ENCODE results near the gene ADORA2A.

ADORA2A gene

GRCh38 chr22:24440270-24440717 lies 12.9 kb downstream of the ADORA2A start:
- no peak overlapping the region for H2AFZ ChIP-seq (ENCODE audit: low read depth)
- H3K4me3 ChIP-seq (IDR thresholded peaks at IDR 0.05; ENCODE audit: insufficient read depth, low read depth, low read length), result no peak overlapping the region
- no peaks in the 10 kb centered on the region for H4K20me1 ChIP-seq (ENCODE audit: insufficient read depth)
- H3K27ac ChIP-seq, result no peak overlapping the region
- no peaks in the 10 kb centered on the region for H3K27me3 ChIP-seq (ENCODE audit: insufficient read depth, low read depth)
- H3K36me3 ChIP-seq (ENCODE audit: insufficient read depth), result no peaks in the 10 kb centered on the region
- no peak for TF ChIP-seq CTCF (conservative IDR thresholded peaks at IDR 0.05; ENCODE audit: low read depth, low read length)
- no peak overlapping the region for H3K4me2 ChIP-seq
- no peak overlapping the region for H3K9ac ChIP-seq
- peaks cover 33% of the 10 kb centered on the region for H3K79me2 ChIP-seq (ENCODE audit: insufficient read depth, low read depth)
- H3K4me1 ChIP-seq (ENCODE audit: low read depth, poor library complexity, severe bottlenecking), result peaks cover 33% of the 10 kb centered on the region

GRCh38 chr22:24440718-24441405 lies 13.5 kb downstream of the ADORA2A start:
- TF ChIP-seq CTCF (conservative IDR thresholded peaks at IDR 0.05; ENCODE audit: low read depth, low read length), result no peak
- Histone ChIP-seq H3K9ac (no peak overlapping the region), H3K36me3 (ENCODE audit: insufficient read depth) (no peaks in the 10 kb centered on the region), H3K4me3 (IDR thresholded peaks at IDR 0.05; ENCODE audit: insufficient read depth, low read depth, low read length) (no peak overlapping the region), H4K20me1 (ENCODE audit: insufficient read depth) (no peaks in the 10 kb centered on the region), H3K27me3 (ENCODE audit: insufficient read depth, low read depth) (no peaks in the 10 kb centered on the region), H2AFZ (ENCODE audit: low read depth) (no peak overlapping the region), H3K4me1 (ENCODE audit: low read depth, poor library complexity, severe bottlenecking) (peaks cover 28% of the 10 kb centered on the region), H3K4me2 (no peak overlapping the region), H3K79me2 (ENCODE audit: insufficient read depth, low read depth) (peaks cover 28% of the 10 kb centered on the region), H3K27ac (no peak overlapping the region)

- no peak overlapping the region for H2AFZ ChIP-seq (ENCODE audit: low read depth)
- no peak overlapping the region for H3K4me2 ChIP-seq
- no peak for TF ChIP-seq CTCF (conservative IDR thresholded peaks at IDR 0.05; ENCODE audit: low read depth, low read length)
- no peak overlapping the region for H3K9ac ChIP-seq
- no peak overlapping the region for H3K4me3 ChIP-seq (IDR thresholded peaks at IDR 0.05; ENCODE audit: insufficient read depth, low read depth, low read length)
- peaks cover 19% of the 10 kb centered on the region; the same call in 1 of the 2 replicates for H3K79me2 ChIP-seq (ENCODE audit: insufficient read depth, low read depth)
- H3K27me3 ChIP-seq (ENCODE audit: insufficient read depth, low read depth), result no peaks in the 10 kb centered on the region
- no peak overlapping the region; the same call in 1 of the 2 replicates for H3K27ac ChIP-seq
- peaks cover 19% of the 10 kb centered on the region for H3K4me1 ChIP-seq (ENCODE audit: low read depth, poor library complexity, severe bottlenecking)
- no peaks in the 10 kb centered on the region for H3K36me3 ChIP-seq (ENCODE audit: insufficient read depth)
- H4K20me1 ChIP-seq (ENCODE audit: insufficient read depth), result no peaks in the 10 kb centered on the region
These were observed 14.3 kb downstream of the ADORA2A start for GRCh38 chr22:24441406-24442351.

DNA sequence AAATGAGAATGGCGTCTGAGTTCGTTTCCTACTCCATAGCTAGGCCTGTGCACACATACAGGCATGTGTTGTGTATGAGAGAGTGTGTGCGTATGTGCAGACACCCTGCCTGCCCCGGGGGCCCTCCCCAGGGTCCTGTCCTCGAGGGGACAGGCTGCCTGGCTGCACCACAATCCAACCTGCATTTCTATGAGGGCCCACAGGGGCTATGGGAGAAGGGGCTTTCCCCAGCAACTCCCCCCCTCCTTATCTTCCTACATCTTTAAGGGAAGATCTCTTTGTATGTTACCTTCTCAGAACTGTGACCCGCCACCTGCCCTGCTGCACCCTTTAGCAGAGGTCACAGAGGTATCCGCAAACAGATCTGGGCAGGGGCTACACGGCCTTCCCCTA lies 14.9 kb downstream of the ADORA2A start:
- H3K79me2 ChIP-seq (ENCODE audit: insufficient read depth, low read depth), result peaks cover 13% of the 10 kb centered on the region; the same call in 1 of the 2 replicates
- no peak overlapping the region for H3K4me3 ChIP-seq (IDR thresholded peaks at IDR 0.05; ENCODE audit: insufficient read depth, low read depth, low read length)
- H4K20me1 ChIP-seq (ENCODE audit: insufficient read depth), result no peaks in the 10 kb centered on the region
- no peak overlapping the region for H3K4me2 ChIP-seq
- TF ChIP-seq CTCF (conservative IDR thresholded peaks at IDR 0.05; ENCODE audit: low read depth, low read length), result no peak
- peaks cover 13% of the 10 kb centered on the region for H3K4me1 ChIP-seq (ENCODE audit: low read depth, poor library complexity, severe bottlenecking)
- H3K36me3 ChIP-seq (ENCODE audit: insufficient read depth), result no peaks in the 10 kb centered on the region
- H3K9ac ChIP-seq, result no peak overlapping the region
- H3K27me3 ChIP-seq (ENCODE audit: insufficient read depth, low read depth), result no peaks in the 10 kb centered on the region
- no peak overlapping the region for H2AFZ ChIP-seq (ENCODE audit: low read depth)
- H3K27ac ChIP-seq, result no peak overlapping the region

Measured in KMS-11 (cell line).